Activated CD4-positive, alpha-beta T cell treated with anti-CD3 and anti-CD28 coated beads, Interleukin-10, Interleukin-2, amounts not matched to agents 100 ng/mL and 50 ng/mL, durations not matched to agents 16 hours and 8 hours (primary cell): ENCODE results near the gene PEF1.
"Not testable (repeated sequence)": the region's sequence is repeated elsewhere in the genome, so short reads cannot be mapped to it uniquely, and the experiment has no call there.

Source experiments
- DNase-seq: peaks from one replicate; pipeline ENCODE4 v3.0.0-alpha.2; 2020

The PEF1 gene

GRCh38 chr1:31600641-31601040, 44.0 kb downstream of the PEF1 start:
- no peak for DNase-seq

- no peak for DNase-seq
These were observed 45.7 kb downstream of the PEF1 start for GRCh38 chr1:31598980-31599379.

- DNase-seq, result no peak
These were observed 48.0 kb downstream of the PEF1 start for GRCh38 chr1:31596737-31597097.

- DNase-seq, result no peak
These were observed 48.6 kb downstream of the PEF1 start for GRCh38 chr1:31595836-31596736.

- peak; percentile 82 for DNase-seq
These were observed 50.7 kb downstream of the PEF1 start for GRCh38 chr1:31593770-31594632.

- no peak for DNase-seq
These were observed 51.5 kb downstream of the PEF1 start for GRCh38 chr1:31593136-31593665.

- DNase-seq, result no peak
These were observed 52.5 kb downstream of the PEF1 start for GRCh38 chr1:31592132-31592531.

- no peak for DNase-seq
These were observed 53.1 kb downstream of the PEF1 start for GRCh38 chr1:31591425-31592093.

GRCh38 chr1:31588751-31589515, 55.7 kb downstream of the PEF1 start:
- no peak for DNase-seq

GRCh38 chr1:31587720-31588423, 56.8 kb downstream of the PEF1 start:
- peak; percentile 62 for DNase-seq

GRCh38 chr1:31587328-31587699, 57.4 kb downstream of the PEF1 start:
- DNase-seq, result not testable (repeated sequence)

GRCh38 chr1:31586376-31587327, 58.0 kb downstream of the PEF1 start:
- DNase-seq, result no peak

GRCh38 chr1:31585736-31586365, 58.8 kb downstream of the PEF1 start:
- no peak for DNase-seq

- no peak for DNase-seq
These were observed 59.6 kb downstream of the PEF1 start for GRCh38 chr1:31584869-31585735.

GRCh38 chr1:31583995-31584868, 60.4 kb downstream of the PEF1 start:
- DNase-seq, result no peak

- DNase-seq, result no peak
These were observed 61.3 kb downstream of the PEF1 start for GRCh38 chr1:31583082-31583994.
